OCI-LY3 (cell line): ENCODE measurements around the gene GOLGA8N.
A peak's percentile ranks its signal among the peaks of the same experiment; 100 is the strongest.
"Not testable (repeated sequence)": the region's sequence is repeated elsewhere in the genome, so short reads cannot be mapped to it uniquely, and the experiment has no call there.

ENCODE experiments used
- H2AFZ ChIP-seq: fragments of 200-600, 300-600 bp; shearing (Covaris generic); 2 replicates; pipeline ENCODE4 v1.6.0; 2014; ENCODE audit warnings: antibody characterized with exemption, low read depth, low read length
- H3K27ac ChIP-seq: fragments of 200-600, 300-600 bp; sonication (generic); 2 replicates; pipeline ENCODE4 v1.5.1; 2014; ENCODE audit warnings: mild to moderate bottlenecking, low read length, moderate library complexity, mixed read lengths
- H3K27me3 ChIP-seq: fragments of 200-600, 300-600 bp; sonication (generic); 2 replicates; pipeline ENCODE4 v1.6.1; 2014; ENCODE audit warnings: low read depth, low read length, mixed read lengths
- H3K36me3 ChIP-seq: fragments of 200-600, 300-600 bp; sonication (generic); replicated peaks from 2 replicates; pipeline ENCODE3; 2014; ENCODE audit warnings: low read depth, low read length, mixed read lengths
- H3K4me1 ChIP-seq: fragments of 300-600, 200-600 bp; sonication (generic); 2 replicates; pipeline ENCODE4 v1.6.1; 2014; ENCODE audit warnings: low read length, mixed read lengths
- H3K4me2 ChIP-seq: fragments of 200-600, 300-600 bp; sonication (generic); 2 replicates; pipeline ENCODE4 v1.6.1; 2014; ENCODE audit warnings: low read length, mixed read lengths
- H3K4me3 ChIP-seq: fragments of 300-600, 200-600 bp; sonication (generic); 2 replicates; pipeline ENCODE4 v1.5.1; 2014; ENCODE audit warnings: antibody characterized with exemption, mild to moderate bottlenecking, low read length, moderate library complexity
- H3K79me2 ChIP-seq: fragments of 300-600, 200-600 bp; shearing (Covaris generic); 2 replicates; pipeline ENCODE4 v1.6.1; 2014; ENCODE audit warnings: mild to moderate bottlenecking, low read length, mixed read lengths
- H3K9ac ChIP-seq: fragments of 300-600, 200-600 bp; shearing (Covaris generic); 2 replicates; pipeline ENCODE4 v1.6.0; 2014; ENCODE audit warnings: mild to moderate bottlenecking, low read length, moderate library complexity
- H3K9me3 ChIP-seq: fragments of 200-600, 300-600 bp; shearing (Covaris generic); 2 replicates; pipeline ENCODE4 v1.6.1; 2014; ENCODE audit warnings: low read length, mixed read lengths; ENCODE audit not compliant: insufficient read depth
- H4K20me1 ChIP-seq: fragments of 200-600, 300-600 bp; sonication (generic); 2 replicates; pipeline ENCODE4 v1.6.1; 2016; ENCODE audit warnings: low read length, mixed read lengths; ENCODE audit not compliant: insufficient read depth

Gene GOLGA8N

DNA sequence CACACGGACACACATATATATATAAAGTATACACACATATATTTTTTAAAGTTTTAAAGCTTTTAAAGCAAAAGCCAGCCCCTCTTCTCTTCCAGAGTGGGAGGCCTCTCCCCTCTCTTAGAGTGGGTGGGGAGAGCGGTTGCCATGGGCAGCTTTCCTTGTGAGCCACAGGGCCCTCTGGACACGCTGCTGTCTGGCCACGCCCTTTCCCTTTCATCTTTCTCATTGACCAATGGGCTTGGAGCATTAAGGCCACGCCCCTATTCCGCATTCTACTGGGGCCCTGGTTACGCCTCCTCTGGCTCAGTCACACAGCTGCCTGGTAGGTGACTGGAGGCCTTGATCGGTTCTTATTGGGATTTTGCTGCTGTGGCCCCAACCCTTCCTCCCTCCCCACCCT is at the start of gene GOLGA8N:
GOLGA8N (plus strand) TSS at position 306 of the 400 bp plus-strand sequence.
- H3K79me2 ChIP-seq, H3K27ac ChIP-seq, H3K4me3 ChIP-seq, H3K9me3 ChIP-seq, H3K36me3 ChIP-seq, H2AFZ ChIP-seq, H3K4me2 ChIP-seq, H3K4me1 ChIP-seq, H3K27me3 ChIP-seq, H4K20me1 ChIP-seq, H3K9ac ChIP-seq: not testable (repeated sequence)

DNA sequence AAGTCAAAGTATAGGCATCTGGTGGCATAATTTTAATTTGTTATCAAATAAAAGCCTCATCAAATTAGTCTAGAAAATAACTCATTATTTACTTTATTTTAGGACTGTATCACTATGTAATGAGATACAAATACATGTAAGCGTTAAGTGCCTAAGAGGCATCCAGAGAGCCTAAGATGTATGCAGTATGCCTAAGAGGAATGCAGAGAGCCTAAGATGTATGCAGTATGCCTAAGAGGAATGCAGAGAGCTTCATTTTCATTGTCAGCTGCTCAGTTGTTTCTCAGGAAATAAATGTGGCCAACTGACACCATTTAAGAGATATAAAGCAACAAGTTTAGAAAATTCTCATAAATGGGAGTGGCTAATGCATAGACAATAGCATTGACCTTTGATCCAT is 49.8 kb upstream of the GOLGA8N start:
- not testable (repeated sequence) for H3K79me2 ChIP-seq, H3K9me3 ChIP-seq, H3K36me3 ChIP-seq, H4K20me1 ChIP-seq, H3K27ac ChIP-seq, H3K4me3 ChIP-seq, H3K9ac ChIP-seq, H3K27me3 ChIP-seq, H3K4me2 ChIP-seq, H3K4me1 ChIP-seq, H2AFZ ChIP-seq

DNA sequence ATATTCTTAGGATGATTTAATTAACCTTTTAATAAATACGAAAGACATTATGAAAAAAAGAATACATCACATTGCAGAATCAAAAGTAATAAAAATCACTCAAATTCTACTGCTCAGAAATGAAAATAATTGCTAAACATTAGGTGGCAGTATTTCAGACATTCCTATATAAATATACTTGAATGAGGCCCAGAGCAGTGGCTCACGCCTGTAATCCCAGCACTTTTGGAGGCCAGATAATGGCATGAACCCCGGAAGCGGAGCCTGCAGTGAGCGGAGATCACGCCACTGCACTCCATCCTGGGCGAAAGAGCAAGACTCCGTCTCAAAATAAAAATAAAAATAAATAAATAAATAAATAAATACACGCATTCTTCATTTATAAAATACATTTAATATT is 48.1 kb upstream of the GOLGA8N start:
- not testable (repeated sequence) for H3K27me3 ChIP-seq, H3K4me1 ChIP-seq, H3K4me3 ChIP-seq, H3K4me2 ChIP-seq, H3K9ac ChIP-seq, H3K36me3 ChIP-seq, H2AFZ ChIP-seq, H3K79me2 ChIP-seq, H4K20me1 ChIP-seq, H3K27ac ChIP-seq, H3K9me3 ChIP-seq

DNA sequence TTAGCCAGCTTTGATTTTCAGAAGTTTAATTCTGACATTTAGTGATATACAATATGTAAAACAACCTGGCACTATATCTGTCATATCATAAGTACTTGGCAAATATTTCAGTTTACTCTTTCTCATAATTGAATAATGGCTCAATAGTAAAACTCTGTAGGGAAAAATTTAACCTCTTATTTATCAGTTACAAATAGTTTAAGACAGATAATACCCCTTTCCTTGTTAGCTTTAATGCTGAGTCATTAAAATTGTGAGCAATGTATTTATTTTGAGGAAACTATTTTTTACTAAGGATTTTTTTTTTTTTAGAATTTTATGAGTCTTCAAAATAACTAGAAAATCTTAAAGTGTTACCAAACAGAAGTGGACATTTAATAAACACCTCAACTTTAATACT is 38.7 kb upstream of the GOLGA8N start:
- H3K27ac ChIP-seq, H3K36me3 ChIP-seq, H3K4me1 ChIP-seq, H3K27me3 ChIP-seq, H3K4me3 ChIP-seq, H3K9ac ChIP-seq, H4K20me1 ChIP-seq, H2AFZ ChIP-seq, H3K79me2 ChIP-seq, H3K4me2 ChIP-seq, H3K9me3 ChIP-seq: not testable (repeated sequence)

DNA sequence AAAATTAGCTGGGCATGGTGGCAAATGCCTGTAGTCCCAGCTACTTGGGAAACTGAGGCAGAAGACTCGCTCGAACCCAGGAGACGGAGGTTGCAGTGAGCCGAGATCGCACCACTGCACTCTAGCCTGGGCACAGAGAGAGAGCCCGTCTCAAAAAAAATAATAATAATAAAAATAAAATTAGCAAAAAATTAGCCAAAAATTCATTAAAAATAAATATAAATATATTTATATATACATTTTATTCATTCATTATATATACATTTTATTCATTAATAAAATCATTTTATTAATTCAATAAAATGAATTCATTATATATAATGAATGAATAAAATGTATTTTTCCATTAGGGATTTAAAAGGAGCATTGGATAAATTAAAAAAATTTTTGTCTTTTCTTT is 31.1 kb upstream of the GOLGA8N start:
- H3K36me3 ChIP-seq, H3K9ac ChIP-seq, H3K4me1 ChIP-seq, H4K20me1 ChIP-seq, H2AFZ ChIP-seq, H3K79me2 ChIP-seq, H3K27ac ChIP-seq, H3K4me2 ChIP-seq, H3K9me3 ChIP-seq, H3K4me3 ChIP-seq, H3K27me3 ChIP-seq: not testable (repeated sequence)

DNA sequence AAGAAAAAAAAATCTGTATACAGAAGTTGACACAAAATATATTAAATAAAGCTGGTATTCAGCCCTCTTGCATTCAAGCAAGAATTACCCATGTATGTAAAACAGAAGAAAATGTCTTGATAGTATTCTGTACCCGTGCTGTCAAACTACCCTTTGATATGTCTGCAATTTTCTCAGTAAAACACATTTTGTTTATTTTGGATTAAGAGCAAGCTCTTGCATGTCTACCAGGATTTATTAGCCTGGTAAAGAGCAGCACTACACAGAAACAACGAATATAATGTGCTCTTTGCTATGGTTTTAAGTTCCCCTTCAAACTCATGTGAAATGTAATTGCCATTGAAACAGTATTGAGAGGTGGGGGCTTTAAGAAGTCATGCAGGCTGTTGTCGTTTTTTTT is 24.3 kb upstream of the GOLGA8N start:
- H4K20me1 ChIP-seq, H3K36me3 ChIP-seq, H3K9me3 ChIP-seq, H2AFZ ChIP-seq, H3K4me3 ChIP-seq, H3K27me3 ChIP-seq, H3K79me2 ChIP-seq, H3K9ac ChIP-seq, H3K27ac ChIP-seq, H3K4me2 ChIP-seq, H3K4me1 ChIP-seq: not testable (repeated sequence)

DNA sequence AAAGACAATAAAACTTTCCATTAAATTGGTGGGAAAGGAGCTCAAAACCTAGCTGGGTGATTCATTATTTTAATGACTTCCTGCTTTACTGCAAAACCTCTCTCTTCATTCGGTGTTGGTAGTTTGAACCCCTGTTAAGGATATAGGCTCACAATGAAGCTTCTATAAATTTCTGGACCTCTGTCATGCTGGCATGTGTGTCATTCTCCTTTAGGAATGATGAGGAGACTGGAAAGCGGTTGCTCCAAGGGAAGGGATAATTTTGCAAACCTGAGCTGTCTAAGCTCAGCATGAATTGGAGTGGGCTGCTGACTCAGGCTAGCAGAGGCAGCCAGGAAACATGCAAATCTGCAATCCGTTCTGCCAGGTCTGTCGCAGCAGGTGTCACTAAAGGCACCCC is 14.8 kb upstream of the GOLGA8N start:
- not testable (repeated sequence) for H3K9me3 ChIP-seq, H3K9ac ChIP-seq, H3K4me3 ChIP-seq, H4K20me1 ChIP-seq, H3K27ac ChIP-seq, H3K79me2 ChIP-seq, H3K36me3 ChIP-seq, H3K27me3 ChIP-seq, H2AFZ ChIP-seq, H3K4me1 ChIP-seq
- peak overlapping the region; percentile 15; the same call in 1 of the 2 replicates for H3K4me2 ChIP-seq

DNA sequence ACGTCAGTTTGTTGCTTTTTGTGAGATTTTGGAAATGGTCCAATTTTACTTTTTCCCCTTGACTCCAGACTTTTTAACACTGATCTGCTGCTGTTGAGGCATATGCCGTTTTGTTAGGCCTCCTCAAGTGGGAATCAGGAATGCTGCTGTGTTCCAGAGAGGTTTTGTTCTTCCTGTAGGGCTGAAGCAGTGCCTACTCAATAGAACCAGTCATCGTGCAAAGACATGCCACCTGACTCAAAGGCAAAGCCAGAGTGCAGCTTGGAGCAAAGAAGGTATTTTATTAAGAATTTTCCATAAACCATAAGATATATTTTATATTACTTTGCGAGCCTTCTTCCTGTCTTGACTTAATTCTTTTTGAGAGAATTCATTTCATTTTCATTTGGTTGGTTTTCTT is 7.4 kb upstream of the GOLGA8N start:
- not testable (repeated sequence) for H3K4me2 ChIP-seq, H3K4me1 ChIP-seq, H3K9me3 ChIP-seq, H3K27me3 ChIP-seq, H3K4me3 ChIP-seq, H2AFZ ChIP-seq, H3K9ac ChIP-seq, H4K20me1 ChIP-seq, H3K27ac ChIP-seq, H3K79me2 ChIP-seq, H3K36me3 ChIP-seq

DNA sequence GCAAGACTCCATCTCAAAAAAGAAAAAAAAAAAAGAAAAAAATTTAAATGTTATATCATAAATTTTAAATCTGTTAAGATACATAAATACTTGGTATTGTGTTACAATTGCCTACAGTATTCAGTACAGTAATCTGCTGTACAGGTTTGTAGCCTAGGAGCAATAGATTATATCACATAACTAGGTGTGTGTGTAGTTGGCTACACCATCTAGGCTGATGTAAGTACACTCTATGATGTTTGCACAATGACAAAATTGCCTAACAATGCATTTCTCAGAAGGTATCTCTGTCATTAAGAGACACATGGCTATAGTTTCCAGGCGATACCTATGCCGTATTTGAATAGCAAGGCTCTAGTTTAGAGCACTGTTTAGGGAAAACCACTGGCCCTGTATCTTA is 16.3 kb downstream of the GOLGA8N start:
- not testable (repeated sequence) for H3K36me3 ChIP-seq, H3K4me2 ChIP-seq, H2AFZ ChIP-seq, H3K4me3 ChIP-seq, H3K9ac ChIP-seq, H3K79me2 ChIP-seq, H3K4me1 ChIP-seq, H3K9me3 ChIP-seq, H4K20me1 ChIP-seq, H3K27ac ChIP-seq, H3K27me3 ChIP-seq

DNA sequence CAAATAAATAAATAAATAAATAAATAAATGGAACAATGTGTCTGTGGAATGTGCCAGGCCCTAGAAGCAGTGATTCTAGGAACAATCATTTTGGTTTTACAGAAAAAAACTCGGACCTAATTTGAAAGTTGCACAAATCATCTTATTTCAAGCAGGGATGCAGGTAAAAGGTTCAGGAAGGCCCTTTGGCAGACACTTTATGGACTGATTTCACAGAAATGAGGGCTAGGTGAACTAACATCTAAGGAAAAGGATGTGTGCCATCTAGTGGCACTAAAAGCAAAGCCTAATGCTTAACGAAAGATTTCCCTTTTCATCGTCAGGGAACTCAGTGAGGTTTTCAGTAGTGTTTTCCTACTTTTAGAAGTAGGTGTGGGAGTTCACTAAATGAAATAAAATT is 17.5 kb downstream of the GOLGA8N start:
- not testable (repeated sequence) for H3K27ac ChIP-seq, H3K9ac ChIP-seq, H3K9me3 ChIP-seq, H3K27me3 ChIP-seq, H4K20me1 ChIP-seq, H3K4me1 ChIP-seq, H3K79me2 ChIP-seq, H2AFZ ChIP-seq, H3K4me3 ChIP-seq, H3K36me3 ChIP-seq
- peak overlapping the region; percentile 39; the same call in 1 of the 2 replicates for H3K4me2 ChIP-seq
